ENCODE results near the gene XXYLT1.
"Not testable (repeated sequence)": the region's sequence is repeated elsewhere in the genome, so short reads cannot be mapped to it uniquely, and the experiment has no call there.

XXYLT1 gene

DNA sequence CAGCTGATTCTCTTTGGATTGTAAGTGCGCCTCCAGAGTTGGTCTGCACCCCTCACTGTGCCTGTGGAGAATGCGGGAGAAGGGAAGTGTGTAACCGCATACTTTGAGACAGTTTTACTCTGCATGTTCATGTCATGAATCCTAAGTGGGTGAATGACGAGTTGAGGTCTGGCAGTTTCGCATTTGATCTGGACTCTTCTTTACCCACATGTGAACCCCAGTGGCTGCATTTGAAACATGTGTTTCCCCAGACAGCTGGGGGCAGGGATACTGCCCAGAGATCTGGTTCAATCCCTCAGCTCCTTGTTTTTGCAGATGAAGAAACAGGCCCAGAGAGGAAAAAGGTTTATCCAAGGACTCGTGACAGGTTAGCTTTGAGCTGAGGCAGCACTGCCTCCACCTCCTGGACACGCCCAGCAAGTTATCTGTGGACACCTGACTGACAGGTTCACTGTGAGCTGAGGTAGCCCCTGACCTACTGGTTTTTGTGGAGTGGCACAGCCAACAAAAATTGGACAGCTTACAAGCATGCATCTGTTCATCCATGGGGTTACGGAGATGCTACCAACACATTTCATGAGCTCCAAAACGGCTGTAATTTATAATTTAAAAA is 207.3 kb downstream of the XXYLT1 start:
- no peak for DNase-seq (ENCODE audit: low read depth)

DNA sequence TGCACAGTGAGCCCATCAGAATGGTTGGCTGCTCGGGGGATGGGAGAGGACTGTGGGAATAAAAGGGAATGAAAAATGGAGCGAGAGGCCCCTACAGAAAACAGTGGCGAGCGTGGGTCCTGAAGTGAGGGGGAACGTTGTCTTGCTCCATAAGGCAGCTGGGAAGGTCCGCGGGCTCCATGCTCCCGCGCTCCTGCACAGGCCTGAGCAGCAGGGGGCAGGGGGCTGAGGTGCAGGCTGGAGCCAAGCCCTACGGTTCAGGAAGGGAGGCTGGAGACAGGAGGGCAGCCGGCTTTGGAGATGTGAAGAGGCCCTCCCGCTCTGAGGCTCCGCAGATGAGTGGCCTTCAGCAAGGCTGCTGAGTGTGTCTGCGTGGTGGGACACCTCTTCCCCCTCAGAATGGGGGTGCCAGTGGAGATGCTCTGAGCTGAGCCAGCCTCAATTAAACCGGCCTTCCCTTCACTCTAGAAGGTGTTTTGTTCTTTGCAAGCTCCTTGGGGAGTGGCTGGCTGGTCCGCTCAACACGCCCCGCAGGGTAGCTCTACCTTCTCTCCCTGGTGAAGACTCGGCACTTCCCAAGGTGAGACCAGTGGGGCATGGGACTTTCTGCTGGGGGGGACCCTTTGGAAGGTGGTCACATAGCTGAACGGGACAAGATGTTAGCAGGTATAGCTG is 208.0 kb downstream of the XXYLT1 start:
- no peak for DNase-seq (ENCODE audit: low read depth)

DNA sequence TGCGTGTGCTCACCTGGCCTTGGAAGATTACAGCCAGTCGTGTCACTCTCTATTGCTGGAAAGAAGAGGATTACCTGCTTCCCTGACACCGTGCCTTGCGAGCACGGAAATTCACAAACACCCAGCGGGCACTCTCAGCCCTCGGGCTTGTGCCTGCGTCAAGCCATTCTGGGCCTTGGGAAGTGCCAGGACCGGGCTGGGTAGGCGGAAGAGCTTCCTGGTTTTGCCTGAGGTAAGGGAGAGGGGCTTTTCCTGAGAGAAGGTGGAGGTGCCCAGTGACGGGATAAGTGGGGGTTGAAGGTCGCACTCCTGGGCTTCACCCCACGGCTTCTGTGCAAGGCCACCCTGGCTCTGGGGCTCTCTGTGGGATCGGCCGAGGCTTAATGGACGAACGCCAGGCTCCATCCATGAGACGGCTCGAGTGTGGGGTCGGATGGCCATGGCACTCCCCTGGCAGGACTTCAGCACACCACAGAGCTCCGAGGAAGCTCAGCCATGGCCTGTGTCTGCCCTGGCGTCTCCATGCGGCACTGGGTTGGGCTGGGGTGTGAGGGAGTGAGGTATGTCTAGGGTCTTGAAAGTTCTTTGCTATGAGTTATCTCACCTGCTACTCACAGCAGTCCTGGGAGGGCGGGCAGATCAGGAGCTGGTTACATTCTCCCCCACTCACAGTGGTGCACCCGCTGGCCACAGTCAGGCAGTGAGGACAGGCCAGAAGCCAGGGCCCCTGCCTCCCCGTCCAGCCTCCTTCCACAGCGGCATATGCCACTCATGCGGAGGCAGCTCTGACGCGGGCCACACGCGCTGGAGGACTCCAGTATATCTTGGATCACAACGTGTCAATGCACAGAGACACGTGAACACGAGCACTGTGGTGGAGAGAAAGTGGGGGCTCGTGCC is 209.0 kb downstream of the XXYLT1 start:
- no peak for DNase-seq (ENCODE audit: low read depth)

DNA sequence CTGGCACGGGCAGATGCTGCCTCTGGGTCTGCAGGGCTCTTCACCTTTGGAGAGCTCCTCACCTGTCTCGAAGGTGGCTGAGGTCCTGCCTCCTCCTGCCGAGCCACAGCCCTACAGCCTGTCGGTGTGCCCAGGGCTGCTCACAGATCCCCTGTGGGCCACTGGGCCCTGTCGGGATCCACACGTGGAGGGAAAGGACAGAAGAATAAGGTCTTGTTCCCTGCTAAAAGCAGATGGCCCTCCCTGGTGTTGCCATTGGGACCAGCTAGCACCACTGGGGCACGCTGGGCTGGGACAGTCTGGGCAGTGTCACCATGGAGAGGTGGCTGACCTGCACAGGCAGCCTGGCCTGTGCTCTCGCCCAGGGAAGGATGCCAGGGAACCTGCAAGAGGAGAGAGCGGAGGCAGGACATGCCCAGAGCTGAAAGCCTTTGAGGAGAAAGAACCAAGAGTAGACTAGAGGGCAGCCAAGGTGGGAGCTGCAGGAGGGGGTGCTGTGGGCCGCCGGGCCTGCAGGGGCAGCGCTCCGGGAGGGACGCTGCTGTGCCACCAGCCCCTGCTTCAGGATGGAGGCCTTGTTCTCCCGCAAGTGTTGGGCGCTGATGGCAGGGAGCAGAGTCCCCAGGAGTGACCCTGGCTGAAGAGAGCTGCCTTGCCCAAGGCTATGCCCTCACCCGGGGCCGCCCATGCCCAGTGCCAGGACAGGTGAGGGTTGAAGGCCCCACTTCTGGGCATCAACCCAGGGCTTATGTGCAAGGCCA is 210.2 kb downstream of the XXYLT1 start:
- DNase-seq (ENCODE audit: low read depth), result no peak

DNA sequence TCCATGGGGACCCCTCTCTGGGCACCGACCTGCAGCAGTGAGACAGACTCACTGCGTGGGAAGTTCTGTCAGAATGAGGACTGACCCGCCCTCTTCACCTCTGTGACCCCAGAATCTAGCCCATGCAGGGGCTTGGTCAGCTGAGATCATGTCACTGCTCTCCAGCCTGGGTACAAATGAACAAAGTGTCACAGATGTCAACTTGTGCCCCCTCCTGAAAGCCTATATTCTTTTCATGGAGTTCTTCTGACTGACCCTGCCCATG is 210.8 kb downstream of the XXYLT1 start:
- DNase-seq (ENCODE audit: low read depth), result no peak

DNA sequence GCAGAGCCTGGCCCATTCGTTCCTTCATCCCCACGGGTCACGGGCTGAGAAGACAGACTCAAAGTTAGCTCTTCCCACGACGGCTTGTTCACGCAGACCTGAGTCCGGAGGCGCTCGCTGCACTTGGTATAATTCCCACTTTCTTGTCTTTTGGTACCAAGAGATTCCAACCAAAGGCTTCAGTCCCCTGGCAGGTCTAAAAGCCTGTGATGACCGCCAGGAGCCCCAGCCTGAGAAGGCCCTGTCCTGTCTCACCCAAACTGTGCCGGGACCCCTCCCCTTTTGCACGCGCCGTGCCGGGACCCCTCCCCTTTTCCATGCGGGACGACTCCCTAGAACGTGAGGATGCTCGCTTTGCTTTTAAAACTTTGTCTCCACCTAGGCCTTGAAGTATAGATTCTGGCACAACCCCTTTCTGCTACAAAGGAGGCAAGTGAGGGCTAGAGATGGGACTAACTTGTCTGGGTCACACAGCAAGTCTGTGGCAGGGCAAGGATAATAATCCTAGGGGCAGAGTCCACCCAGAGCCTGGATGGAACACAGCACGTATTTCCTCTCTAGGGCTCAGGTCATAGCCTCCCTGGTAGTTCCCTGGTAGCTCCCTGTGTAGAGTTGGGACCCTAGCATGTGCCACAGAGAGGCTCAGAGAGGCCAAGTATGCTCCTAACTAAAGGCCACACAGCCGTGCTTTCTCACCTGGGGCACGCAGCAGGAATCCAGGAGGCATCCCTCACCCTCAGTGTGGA is 211.3 kb downstream of the XXYLT1 start:
- no peak for DNase-seq (ENCODE audit: low read depth)

DNA sequence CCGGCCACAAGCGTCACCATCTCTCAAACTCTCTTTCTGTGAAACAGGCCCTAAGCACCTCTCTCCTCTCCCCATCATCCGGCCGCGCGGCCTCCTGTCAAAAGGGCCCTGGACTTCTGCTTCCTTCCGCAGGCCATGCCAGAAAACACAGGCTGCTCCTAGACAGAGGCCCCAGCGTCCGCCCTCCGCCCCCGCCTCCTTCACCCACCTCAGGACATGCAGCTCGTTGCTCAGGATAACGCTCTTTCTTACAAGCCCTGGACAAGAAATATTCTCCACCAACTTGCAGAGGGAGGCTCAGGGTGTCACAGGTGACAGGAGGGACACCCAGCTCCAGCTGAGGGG is 212.0 kb downstream of the XXYLT1 start:
- DNase-seq (ENCODE audit: low read depth), result no peak

DNA sequence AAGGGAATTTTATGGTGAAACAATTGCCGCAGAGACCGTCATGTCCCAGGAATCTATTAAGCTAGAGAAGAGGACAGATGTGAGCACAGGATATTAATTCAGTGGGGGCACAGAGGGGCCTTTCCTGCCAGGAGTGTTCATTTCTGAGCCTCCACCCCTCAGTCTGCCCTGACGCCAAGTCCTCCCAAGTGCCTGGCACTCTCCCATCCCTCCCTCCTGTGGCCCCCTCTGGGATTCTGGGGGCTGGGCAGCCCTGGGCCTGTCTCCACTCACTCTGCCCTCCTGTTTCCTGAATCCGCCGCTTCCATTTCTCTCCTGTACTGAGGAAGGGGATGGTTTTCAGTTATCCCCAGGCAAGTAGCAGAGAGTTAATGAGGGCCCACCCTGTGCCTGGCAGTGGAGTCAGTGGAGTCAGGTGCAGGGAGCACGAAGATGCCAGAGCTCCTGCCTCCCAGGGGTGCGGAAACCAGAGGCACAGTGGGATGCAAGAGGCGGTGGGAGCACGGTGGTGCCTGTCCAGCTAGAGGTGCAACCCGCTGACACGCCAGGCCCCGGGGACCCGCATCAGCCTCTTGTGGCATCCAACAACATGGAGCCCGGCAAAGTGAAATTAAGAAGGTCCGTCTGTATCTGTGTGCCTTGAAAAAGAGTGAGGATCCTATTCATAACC is 212.5 kb downstream of the XXYLT1 start:
- no peak for DNase-seq (ENCODE audit: low read depth)

DNA sequence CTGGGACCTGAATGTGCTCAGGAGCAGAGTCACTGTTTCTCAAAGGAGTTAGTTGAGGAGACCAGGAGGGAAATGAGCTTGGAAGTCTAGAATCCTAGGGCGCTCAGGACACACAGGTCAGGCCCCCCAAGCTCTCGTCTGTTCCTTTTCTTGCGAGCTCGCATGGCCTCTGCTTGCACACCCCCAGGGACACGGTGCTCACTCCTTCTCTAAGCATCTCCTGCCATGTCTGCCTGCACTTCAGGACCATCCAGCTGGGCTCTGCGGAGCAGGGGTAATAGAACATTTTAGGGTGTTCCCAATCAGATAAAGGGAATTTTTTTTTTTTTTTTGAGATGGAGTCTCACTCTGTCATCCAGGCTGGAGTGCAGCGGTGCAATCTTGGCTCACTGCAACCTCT is 213.2 kb downstream of the XXYLT1 start:
- DNase-seq (ENCODE audit: low read depth), result no peak

DNA sequence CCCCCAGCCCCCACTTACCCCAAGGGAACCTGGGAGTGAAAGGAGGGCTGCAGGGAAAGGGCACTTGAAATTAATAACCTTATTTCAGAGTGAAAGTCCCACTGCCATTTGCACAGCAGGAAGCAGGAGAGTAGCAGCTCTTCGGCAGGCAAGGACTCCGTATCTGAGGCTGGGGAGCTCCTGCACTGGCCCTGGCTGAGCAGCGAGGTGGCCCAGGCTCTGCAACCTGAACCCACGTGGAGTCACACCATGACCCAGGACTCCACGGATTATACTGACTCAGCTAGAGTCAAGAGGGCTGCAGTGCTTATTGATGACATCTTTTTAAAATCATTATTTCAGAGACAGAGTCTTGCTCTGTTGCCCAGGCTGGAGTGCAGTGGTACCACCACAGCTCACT is 214.5 kb downstream of the XXYLT1 start:
- no peak for DNase-seq (ENCODE audit: low read depth)

DNA sequence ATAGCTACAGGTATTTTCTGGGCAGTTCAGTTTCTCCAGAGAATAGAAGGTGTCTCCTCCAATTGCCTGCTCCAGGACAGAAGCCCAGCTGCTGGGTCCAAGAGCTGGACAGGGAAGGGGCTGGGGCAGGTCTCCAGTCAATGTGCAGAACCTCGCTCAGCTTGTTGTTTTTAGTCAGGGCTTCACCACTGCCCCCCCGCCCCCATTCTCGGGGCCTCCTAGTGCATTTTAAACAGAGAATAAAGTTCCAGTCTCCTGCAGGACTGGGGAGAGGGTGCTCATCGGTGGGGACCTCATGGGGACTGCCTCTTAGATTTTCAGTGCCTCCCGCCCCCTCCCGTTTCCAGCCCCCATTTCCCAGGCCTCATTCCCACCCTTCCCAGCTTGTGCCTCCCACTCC is 216.6 kb downstream of the XXYLT1 start:
- no peak for DNase-seq (ENCODE audit: low read depth)

DNA sequence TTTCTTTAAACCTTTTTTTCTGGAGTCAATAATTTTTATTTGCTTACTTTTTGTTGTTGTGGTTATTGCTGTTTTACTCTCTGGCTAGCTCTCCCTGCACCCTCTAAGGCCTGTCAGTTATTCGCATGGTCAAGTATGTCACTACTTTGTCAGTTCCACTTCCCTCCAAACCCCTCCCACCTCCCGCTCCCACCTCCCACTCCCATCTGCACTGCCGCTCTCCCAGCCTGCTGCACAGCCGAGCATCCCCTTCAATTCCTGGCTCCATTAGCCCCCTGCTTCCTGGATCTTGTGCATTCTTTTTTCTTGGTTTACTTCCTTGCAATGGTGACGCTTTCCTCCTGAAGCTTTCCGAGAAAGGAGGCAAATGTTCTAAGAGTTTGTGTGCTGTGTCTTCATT is 218.0 kb downstream of the XXYLT1 start:
- no peak for DNase-seq (ENCODE audit: low read depth)

DNA sequence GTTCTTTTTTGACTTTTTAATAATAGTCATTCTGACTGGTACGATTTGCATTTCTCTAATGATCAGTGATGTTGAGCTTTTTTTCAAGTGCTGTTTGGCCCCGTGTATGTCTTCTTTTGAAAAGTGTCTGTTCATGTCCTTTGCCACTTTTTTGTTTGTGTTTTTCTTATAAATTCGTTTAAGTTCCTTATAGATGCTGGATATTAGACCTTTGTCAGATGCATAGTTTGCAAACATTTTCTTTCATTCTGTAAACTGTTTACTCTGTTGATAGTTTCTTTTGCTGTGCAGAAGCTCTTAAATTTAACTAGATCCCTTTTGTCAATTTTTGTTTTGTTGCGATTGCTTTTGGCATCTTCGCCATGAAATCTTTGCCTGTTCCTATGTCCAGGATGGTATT is 220.7 kb downstream of the XXYLT1 start:
- DNase-seq (ENCODE audit: low read depth), result not testable (repeated sequence)

DNA sequence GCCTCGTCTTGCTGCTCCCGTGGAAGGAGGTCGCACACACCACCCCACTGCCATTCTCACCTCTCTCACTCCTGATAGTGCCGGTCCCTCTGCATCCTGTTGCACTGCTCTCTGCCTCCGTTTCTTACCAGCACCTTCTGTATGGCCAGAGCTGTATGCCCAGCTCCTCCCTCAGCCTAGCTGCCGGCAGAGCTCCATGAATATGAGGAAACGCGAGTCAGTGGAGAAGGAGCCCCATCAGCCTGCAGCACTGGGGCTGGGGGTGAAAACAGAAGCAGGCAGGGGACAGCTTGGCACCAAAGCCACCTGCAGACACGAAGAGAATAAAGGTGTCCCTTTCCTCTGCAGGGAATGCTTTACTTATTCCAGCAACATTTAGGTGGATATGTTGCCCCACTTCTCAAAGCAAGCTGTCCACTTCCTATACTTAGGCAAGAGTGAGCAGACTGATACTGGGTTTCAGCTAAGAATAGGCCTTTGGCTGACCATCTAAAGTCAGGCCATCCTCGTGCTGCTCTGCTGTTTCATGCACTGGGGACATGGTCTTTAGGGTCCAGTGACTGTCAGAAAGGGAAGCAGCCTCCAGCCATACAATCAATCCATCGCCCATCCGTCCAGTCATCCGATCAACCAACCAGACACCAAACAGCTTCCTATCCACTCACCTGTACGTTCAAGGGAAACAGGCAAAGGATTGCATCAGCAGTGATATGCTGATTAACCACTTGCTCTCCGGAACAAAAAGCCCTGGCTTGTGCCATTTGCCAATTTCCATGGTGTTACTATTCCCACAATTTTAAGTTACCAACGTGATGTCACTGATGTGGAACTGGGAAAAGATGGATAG is 222.7 kb downstream of the XXYLT1 start:
- no peak for DNase-seq (ENCODE audit: low read depth)

DNA sequence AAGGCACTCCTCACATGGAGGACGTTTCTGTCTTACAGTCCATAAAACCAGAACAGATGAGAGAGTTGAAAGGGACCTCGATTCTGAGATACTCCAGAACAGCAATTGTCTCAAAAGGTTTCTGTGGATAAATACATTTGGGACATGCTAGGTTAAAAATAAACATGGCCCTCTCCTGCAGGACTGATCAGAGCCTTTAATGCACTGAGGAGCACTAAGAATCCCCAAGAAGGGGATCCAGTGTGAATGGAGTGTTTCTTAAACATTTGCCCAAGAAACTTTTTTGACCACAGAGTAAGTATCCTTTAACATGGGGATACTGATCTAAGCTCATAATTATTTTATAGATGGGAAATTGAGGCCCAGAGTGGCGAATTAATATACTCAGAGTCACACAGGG is 223.4 kb downstream of the XXYLT1 start:
- no peak for DNase-seq (ENCODE audit: low read depth)

DNA sequence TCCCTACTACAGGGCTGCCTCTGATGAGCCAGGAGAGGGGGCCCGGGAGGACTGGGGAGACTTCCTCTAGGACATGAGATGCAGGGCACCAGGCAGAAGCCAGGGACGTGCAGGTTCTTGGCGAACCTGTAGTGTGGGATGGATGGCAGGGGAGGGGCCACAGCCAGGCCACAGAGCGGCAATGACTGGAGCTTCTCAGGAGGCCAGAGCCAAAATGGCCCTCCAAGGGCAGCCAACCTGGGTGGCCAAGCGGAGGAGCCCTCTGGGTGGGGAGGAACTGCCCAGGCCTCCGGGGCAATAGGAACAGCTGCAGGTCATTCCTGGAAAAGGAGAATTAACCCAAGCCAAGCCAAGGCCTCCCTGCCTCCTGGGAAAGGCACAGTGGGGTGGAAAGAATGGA is 224.5 kb downstream of the XXYLT1 start:
- DNase-seq (ENCODE audit: low read depth), result no peak

DNA sequence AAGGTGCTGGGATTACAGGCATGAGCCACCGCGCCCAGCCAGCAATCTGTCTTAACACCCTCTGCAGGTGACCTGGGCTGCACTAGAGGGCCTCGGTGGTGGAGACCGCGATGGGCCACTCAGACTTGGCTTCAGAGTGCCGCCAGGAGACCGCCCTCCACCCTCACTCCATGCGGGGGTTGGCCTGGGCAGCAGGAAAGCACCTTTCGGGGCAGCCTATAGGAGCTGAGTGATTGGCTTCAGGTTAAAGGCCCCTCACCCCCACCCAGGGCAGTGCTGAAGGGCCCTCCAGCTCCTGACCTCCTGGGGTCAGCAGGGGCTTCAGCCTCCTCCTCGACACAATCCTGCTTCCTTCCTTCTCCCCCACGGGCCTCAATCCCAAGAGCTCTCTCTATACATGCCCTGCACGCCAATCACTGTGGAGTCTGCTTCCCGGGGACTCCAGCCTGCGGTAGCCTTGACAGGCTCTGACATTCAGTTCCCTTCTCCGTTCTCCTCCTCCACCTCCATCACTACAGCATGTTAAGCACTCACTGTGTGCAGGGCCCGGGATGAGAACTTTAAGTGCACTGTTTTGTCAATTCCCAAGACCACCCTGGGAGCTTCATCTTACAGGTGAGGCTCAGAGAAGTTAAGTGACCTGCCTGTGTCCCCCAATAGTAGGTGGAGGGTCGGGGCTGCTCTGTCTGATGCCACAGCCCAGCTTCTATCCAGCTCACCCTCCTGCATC is 225.3 kb downstream of the XXYLT1 start:
- DNase-seq (ENCODE audit: low read depth), result no peak

DNA sequence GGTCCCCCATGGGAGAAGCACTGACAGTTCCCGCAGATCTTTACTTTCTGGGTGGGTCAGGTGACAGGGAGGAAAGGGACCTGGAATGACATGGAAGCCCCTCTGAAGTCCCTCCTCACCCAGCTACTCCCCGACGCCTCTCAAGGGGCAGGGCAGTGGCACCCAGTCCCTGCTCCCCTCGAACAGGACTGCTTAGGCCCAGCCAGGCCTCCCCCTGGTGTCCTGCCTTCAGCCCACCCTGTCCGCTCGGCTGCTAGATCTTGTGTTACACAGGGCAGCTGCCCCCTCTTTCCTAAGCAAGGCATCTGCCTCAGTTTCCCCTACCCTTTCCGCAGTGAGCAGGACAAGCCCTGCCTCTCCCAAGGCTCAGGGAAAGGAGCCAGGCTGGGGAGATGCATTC is 226.5 kb downstream of the XXYLT1 start:
- DNase-seq (ENCODE audit: low read depth), result no peak

DNA sequence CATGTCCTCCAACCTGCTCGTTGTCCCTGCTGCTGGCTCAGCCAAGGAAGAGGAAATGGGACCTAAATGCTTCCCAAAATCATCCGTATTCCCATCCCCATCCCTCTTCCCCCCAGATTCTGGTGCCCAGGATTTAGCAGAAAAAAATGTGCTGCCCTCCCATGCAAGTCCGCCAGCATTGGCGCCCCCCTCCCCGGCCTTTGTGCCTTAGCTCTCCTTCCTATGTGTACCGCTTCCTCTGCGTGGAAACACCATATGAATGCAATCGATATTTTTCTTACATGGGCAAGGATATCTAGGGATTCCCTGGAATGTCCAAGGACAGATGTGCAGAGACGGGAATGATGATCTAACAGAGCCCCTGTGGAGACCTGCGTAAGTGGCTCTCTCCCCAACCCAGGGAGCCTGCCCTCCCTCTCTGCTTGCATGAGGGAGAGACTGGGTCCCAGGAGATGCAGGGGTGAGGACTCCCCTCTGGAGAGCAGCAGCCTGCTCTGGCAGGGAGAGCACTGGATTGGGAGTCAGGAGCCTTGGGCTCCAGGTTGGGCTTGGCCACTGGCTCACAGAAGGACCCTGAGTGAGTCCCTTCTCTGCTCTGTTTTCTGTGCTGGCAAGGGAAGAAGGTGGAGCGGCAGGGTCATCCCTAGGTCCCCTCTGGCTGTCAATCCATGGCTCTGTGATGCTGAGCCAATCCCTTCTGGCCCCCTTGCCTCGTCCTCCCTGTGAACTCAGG is 227.2 kb downstream of the XXYLT1 start:
- no peak for DNase-seq (ENCODE audit: low read depth)

Data from ELR (cell line).